Middle frontal gyrus (tissue), 1 donor: Measurements from ENCODE around the gene OARD1.
A peak's percentile ranks its signal among the peaks of the same experiment; 100 is the strongest.

Source experiments
- DNase-seq: peaks from one replicate; pipeline ENCODE4 v3.0.0-alpha.2; 2015; ENCODE audit warnings: low spot score; ENCODE audit errors: extremely low spot score

Gene OARD1

GRCh38 chr6:41047745-41048732, 24.1 kb downstream of the OARD1 start:
- no peak for DNase-seq

GRCh38 chr6:41047306-41047705, 24.9 kb downstream of the OARD1 start:
- no peak for DNase-seq

GRCh38 chr6:41046084-41046483, 26.1 kb downstream of the OARD1 start:
- DNase-seq, result no peak

- no peak for DNase-seq
Measured at GRCh38 chr6:41045664-41046063, 26.5 kb downstream of the OARD1 start.

- no peak for DNase-seq
Measured at GRCh38 chr6:41043151-41043550, 29.0 kb downstream of the OARD1 start.

GRCh38 chr6:41042226-41043055, 29.7 kb downstream of the OARD1 start, which contains the start of gene TSPO2:
Gene TSPO2, plus strand, starts transcription at chr6:41042467. Its CDS starts 519 bp downstream, at chr6:41042986.
- no peak for DNase-seq

- DNase-seq, result no peak
Measured at GRCh38 chr6:41040940-41041536, 31.1 kb downstream of the OARD1 start.

- DNase-seq, result no peak
Measured at GRCh38 chr6:41040101-41040939, 31.8 kb downstream of the OARD1 start.

GRCh38 chr6:41039060-41039998, 32.8 kb downstream of the OARD1 start, which contains the start of gene UNC5CL:
Gene UNC5CL, minus strand, starts transcription at chr6:41039221. Its CDS starts 4,147 bp downstream, at chr6:41035074.
- no peak for DNase-seq

- DNase-seq, result no peak
Measured at GRCh38 chr6:41038205-41038604, 34.0 kb downstream of the OARD1 start.

GRCh38 chr6:41037107-41037900, 34.9 kb downstream of the OARD1 start:
- peak; percentile 40 for DNase-seq

GRCh38 chr6:41036601-41037000, 35.6 kb downstream of the OARD1 start:
- no peak for DNase-seq

GRCh38 chr6:41036186-41036585, 36.0 kb downstream of the OARD1 start:
- no peak for DNase-seq

GRCh38 chr6:41033776-41034175, 38.4 kb downstream of the OARD1 start:
- no peak for DNase-seq

GRCh38 chr6:41032830-41033229, 39.3 kb downstream of the OARD1 start:
- no peak for DNase-seq

- DNase-seq, result no peak
Measured at GRCh38 chr6:41028561-41029412, 43.4 kb downstream of the OARD1 start.

- DNase-seq, result peak; percentile 51
Measured at GRCh38 chr6:41027799-41028560, 44.2 kb downstream of the OARD1 start.
